VCaP (cell line): ENCODE data around the gene AP3D1.

Experiments used
- H3K27ac ChIP-seq: fragments of 450-650 bp; 2 replicates; pipeline ENCODE4 v1.5.1; 2017
- CTCF ChIP-seq: fragments of 450-650 bp; conservative IDR thresholded peaks from 2 replicates; pipeline ENCODE4 v1.5.1; 2017; ENCODE audit warnings: mild to moderate bottlenecking, moderate library complexity

AP3D1 gene

DNA sequence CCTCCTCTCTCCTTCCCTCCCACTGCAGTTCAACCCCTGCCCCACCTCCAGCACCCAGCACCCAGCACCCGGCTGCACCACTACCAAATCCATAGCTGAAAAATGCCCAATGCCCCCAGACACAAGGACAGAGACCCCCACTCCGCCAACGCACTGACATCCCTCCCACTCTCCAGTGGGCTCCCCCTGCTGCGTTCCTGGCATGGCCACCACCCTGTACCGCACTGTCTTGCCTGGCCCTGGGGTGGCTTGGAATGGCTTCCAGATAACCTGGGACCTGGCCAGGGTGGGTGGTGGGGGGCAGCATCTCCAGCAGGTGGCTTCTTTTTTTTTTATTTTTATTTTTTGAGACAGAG, 94.6 kb downstream of the AP3D1 start:
- no peak for TF ChIP-seq CTCF

GRCh38 chr19:2055931-2056836, 95.2 kb downstream of the AP3D1 start:
- no peak for TF ChIP-seq CTCF
- H3K27ac ChIP-seq, result peak overlapping the region; percentile 74

More for the DNA sequence above, 94.6 kb downstream of the AP3D1 start:
- peak overlapping the region; percentile 20; the same call in 1 of the 2 replicates for H3K27ac ChIP-seq

DNA sequence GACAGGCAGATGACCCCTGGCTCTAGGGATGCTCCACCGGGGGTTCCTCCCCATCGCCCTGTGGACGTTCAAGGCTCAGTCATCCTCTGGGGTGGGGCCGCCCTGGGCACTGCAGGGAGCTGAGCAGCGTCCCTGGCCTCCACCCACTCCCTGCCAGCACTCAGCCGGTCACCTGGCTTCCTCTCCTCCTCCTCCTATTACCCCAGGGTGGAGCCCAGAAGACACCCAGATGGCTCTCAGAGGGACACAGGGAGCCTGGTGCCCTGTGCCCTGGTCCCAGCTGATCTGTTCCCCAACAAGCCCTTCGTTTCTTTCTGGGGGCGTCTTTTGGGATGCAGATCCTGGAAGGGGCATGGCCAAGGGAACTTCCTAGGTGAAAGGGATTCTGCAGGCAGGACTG, 96.6 kb downstream of the AP3D1 start:
- TF ChIP-seq CTCF, result no peak
- H3K27ac ChIP-seq, result no peak overlapping the region

GRCh38 chr19:2053601-2054389, 97.6 kb downstream of the AP3D1 start:
- 0 out of 2 replicates have a peak overlapping the region, but pooled peaks have one; percentile 2 for H3K27ac ChIP-seq
- TF ChIP-seq CTCF, result no peak

DNA sequence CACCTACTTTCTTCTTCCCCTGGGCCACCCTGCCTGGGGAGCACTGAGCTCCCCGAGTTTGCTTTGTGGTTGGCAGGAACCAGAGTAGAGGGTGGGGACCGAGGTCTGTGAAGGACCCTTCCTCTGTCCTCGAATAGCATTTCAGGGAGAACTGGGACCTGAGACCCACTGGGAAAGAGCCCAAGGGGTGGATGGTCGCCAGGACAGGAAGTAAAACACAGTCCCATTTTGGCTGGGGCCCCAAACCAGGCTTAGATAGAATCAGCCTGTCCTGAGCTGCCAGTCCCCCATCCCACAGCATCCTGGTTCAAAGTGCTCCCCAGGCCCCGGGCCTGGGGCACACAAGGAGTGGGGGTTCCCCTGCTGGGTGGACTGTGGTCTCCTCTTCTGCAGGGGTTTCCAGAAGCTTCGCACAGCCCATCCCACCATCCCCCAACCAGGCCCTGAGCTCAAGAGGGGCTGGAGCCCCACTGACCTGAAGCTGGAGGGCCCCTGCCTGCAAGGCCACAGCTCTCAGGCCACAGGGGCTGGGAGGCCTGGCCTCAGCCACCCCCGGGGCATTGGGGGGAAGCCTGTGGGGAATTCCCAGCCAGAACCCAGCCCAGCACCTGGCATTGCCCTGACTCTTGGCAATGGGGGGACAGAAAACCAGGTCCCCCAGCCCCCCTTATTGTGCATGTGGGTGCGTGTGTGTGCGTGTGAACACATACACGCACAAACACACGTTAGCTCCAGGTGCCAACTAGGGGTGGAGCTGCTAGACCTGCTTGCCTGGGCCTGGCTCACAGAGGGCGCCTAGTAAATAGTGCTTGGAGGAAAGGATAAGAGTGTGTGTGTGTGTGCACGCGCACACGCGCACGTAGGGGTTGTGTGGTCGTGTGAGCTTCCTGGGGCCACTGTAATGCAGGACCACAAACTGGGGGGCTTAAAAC, 99.3 kb downstream of the AP3D1 start:
- H3K27ac ChIP-seq, result peak overlapping the region; percentile 91
- TF ChIP-seq CTCF, result no peak

- peak; percentile 60 for TF ChIP-seq CTCF
Observed at GRCh38 chr19:2050991-2051772, 100.2 kb downstream of the AP3D1 start, which contains the start of gene MKNK2. TSS of gene MKNK2 (minus strand) at chr19:2051244. CDS start at chr19:2050851, 393 bp downstream.

More at GRCh38 chr19:2050991-2051772, 100.2 kb downstream of the AP3D1 start, which contains the start of gene MKNK2:
- peak within 1 kb of the TSS; percentile 91 for H3K27ac ChIP-seq
